DMS79 (cell line): Measurements from ENCODE around the gene ZNF780B.
"Not testable (repeated sequence)": the region's sequence is repeated elsewhere in the genome, so short reads cannot be mapped to it uniquely, and the experiment has no call there.

ENCODE experiments used
- DNase-seq: peaks from one replicate; lab custom pipeline; 2025; lab: John Stamatoyannopoulos, UW

The ZNF780B gene

GRCh38 chr19:40055832-40056504, at the start of gene ZNF780B:
Gene ZNF780B, minus strand, starts transcription at chr19:40056231. Its CDS starts 5,899 bp downstream, at chr19:40050332.
- peak; percentile 48 for DNase-seq

- DNase-seq = no peak
These were observed 48.7 kb upstream of the ZNF780B start for GRCh38 chr19:40104754-40105153.

GRCh38 chr19:40103600-40103999, 47.6 kb upstream of the ZNF780B start:
- DNase-seq = no peak

GRCh38 chr19:40101813-40102212, 45.8 kb upstream of the ZNF780B start:
- no peak for DNase-seq

GRCh38 chr19:40093416-40093815, 37.4 kb upstream of the ZNF780B start:
- DNase-seq = no peak

- no peak for DNase-seq
These were observed 35.4 kb upstream of the ZNF780B start for GRCh38 chr19:40091205-40092129.

- peak; percentile 73 for DNase-seq
These were observed 34.5 kb upstream of the ZNF780B start, which contains the start of gene ZNF780A for GRCh38 chr19:40090241-40091204. Gene ZNF780A, minus strand, starts transcription at chr19:40090943. Its CDS starts 6,190 bp downstream, at chr19:40084753.

GRCh38 chr19:40089462-40089861, 33.4 kb upstream of the ZNF780B start:
- DNase-seq = no peak

- DNase-seq = no peak
These were observed 32.4 kb upstream of the ZNF780B start for GRCh38 chr19:40088299-40089047.

GRCh38 chr19:40084948-40085347, 28.9 kb upstream of the ZNF780B start:
- DNase-seq = no peak

GRCh38 chr19:40081411-40081810, 25.4 kb upstream of the ZNF780B start:
- DNase-seq = no peak

- no peak for DNase-seq
These were observed 24.3 kb upstream of the ZNF780B start for GRCh38 chr19:40080289-40080688.

GRCh38 chr19:40078377-40078776, 22.3 kb upstream of the ZNF780B start:
- no peak for DNase-seq

GRCh38 chr19:40070058-40070457, 14.0 kb upstream of the ZNF780B start:
- DNase-seq = no peak

- DNase-seq = no peak
These were observed 3.6 kb upstream of the ZNF780B start for GRCh38 chr19:40059624-40060023.

GRCh38 chr19:40057166-40057565, 1.1 kb upstream of the ZNF780B start:
- DNase-seq = no peak

GRCh38 chr19:40056505-40056904, 474 bp upstream of the ZNF780B start:
- DNase-seq = no peak

- DNase-seq = no peak
These were observed 982 bp downstream of the ZNF780B start for GRCh38 chr19:40055049-40055448.

GRCh38 chr19:40054632-40055031, 1.4 kb downstream of the ZNF780B start:
- no peak for DNase-seq

- DNase-seq = no peak
These were observed 2.5 kb downstream of the ZNF780B start for GRCh38 chr19:40053491-40053890.

GRCh38 chr19:40041718-40042117, 14.3 kb downstream of the ZNF780B start:
- not testable (repeated sequence) for DNase-seq
